ENCODE measurements around the gene PARVG.

Gene PARVG

GRCh38 chr22:44147008-44147645 lies 33.6 kb upstream of the PARVG start:
- Histone ChIP-seq H3K9me3 (replicated peaks in 1 of 11) (no peaks in the 10 kb centered on the region), H3K36me3 (peaks cover 0 to 46% (median 0%) of the 10 kb centered on the region in 11 experiments; a peak in 4 of 22 replicates), H3K9ac (no peak overlapping the region; a peak in 1 of 22 replicates), H4K20me1 (0 out of 22 replicates have a peak, but pooled peaks cover 0 to 17% (median 0%) of the 10 kb centered on the region in 11 experiments), H3K4me2 (peak overlapping the region in 8 of 11 experiments; percentile 4 to 86 (median 76); a peak in 14 of 22 replicates), H3K27ac (no peak overlapping the region), H3K27me3 (peaks cover 0 to 9% (median 0%) of the 10 kb centered on the region in 11 experiments; a peak in 5 of 22 replicates), H3K4me1 (peaks cover 8 to 44% (median 38%) of the 10 kb centered on the region in 10 experiments; a peak in 19 of 20 replicates), H3K4me3 (no peak overlapping the region)
- TF ChIP-seq Cebpa-rat (IDR thresholded peaks at IDR 0.05) = no peak

GRCh38 chr22:44147821-44148574 lies 32.7 kb upstream of the PARVG start:
- Histone ChIP-seq H4K20me1 (0 out of 22 replicates have a peak, but pooled peaks cover 0 to 17% (median 0%) of the 10 kb centered on the region in 11 experiments), H3K4me2 (peak overlapping the region in 7 of 11 experiments; percentile 57 to 86 (median 77); a peak in 10 of 22 replicates), H3K27ac (no peak overlapping the region), H3K4me3 (no peak overlapping the region), H3K4me1 (peaks cover 8 to 44% (median 38%) of the 10 kb centered on the region in 10 experiments; a peak in 19 of 20 replicates), H3K9ac (no peak overlapping the region), H3K36me3 (peaks cover 0 to 39% (median 0%) of the 10 kb centered on the region in 11 experiments; a peak in 4 of 22 replicates), H3K9me3 (replicated peaks in 1 of 11) (no peaks in the 10 kb centered on the region), H3K27me3 (peaks cover 0 to 18% (median 8%) of the 10 kb centered on the region in 11 experiments; a peak in 9 of 22 replicates)
- no peak for TF ChIP-seq Cebpa-rat (IDR thresholded peaks at IDR 0.05)

DNA sequence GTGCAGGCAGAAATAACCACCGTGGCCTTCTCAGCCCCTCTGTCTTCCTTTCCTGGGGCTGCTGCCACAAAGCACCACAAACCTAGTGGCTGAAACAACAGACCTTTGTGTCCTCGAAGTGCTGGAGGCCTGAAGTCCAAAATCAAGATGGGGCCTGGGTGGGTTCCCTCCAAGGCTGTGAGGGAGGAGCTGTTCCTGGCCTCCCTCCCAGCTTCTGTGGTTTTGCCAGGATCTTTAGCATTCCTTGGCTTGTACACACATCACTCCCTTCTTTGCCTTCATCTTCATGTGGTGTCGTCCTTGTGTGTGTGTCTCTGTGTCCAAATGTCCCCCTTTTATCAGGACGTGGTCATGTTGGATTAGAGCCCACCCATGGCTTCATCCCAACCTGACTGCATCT lies 29.0 kb upstream of the PARVG start:
- H4K20me1 ChIP-seq = peaks cover 0 to 5% (median 0%) of the 10 kb centered on the region in 11 experiments; a peak in 1 of 22 replicates
- H3K4me3 ChIP-seq = no peak overlapping the region
- peaks cover 0 to 39% (median 0%) of the 10 kb centered on the region in 11 experiments; a peak in 4 of 22 replicates for H3K36me3 ChIP-seq
- H3K4me1 ChIP-seq = peaks cover 5 to 23% (median 17%) of the 10 kb centered on the region in 10 experiments; a peak in 17 of 20 replicates
- no peak overlapping the region for H3K4me2 ChIP-seq
- no peak for TF ChIP-seq Cebpa-rat (IDR thresholded peaks at IDR 0.05)
- no peaks in the 10 kb centered on the region for H3K9me3 ChIP-seq (replicated peaks in 1 of 11)
- H3K9ac ChIP-seq = no peak overlapping the region
- H3K27ac ChIP-seq = no peak overlapping the region
- peaks cover 0 to 34% (median 16%) of the 10 kb centered on the region in 11 experiments; a peak in 17 of 22 replicates for H3K27me3 ChIP-seq

GRCh38 chr22:44153710-44154109 lies 27.0 kb upstream of the PARVG start:
- TF ChIP-seq Cebpa-rat (IDR thresholded peaks at IDR 0.05) = no peak
- no peak overlapping the region for H3K4me3 ChIP-seq
- H3K27ac ChIP-seq = no peak overlapping the region
- no peak overlapping the region; a peak in 1 of 22 replicates for H3K9ac ChIP-seq
- H3K4me2 ChIP-seq = peak overlapping the region in 8 of 11 experiments; percentile 1 to 34 (median 21); a peak in 8 of 22 replicates
- peaks cover 0 to 50% (median 0%) of the 10 kb centered on the region in 11 experiments; a peak in 4 of 22 replicates for H3K36me3 ChIP-seq
- H4K20me1 ChIP-seq = peaks cover 0 to 4% (median 0%) of the 10 kb centered on the region in 11 experiments; a peak in 1 of 22 replicates
- peaks cover 0 to 17% (median 7%) of the 10 kb centered on the region in 10 experiments; a peak in 14 of 20 replicates for H3K4me1 ChIP-seq
- peaks cover 0 to 39% (median 19%) of the 10 kb centered on the region in 11 experiments; a peak in 17 of 22 replicates for H3K27me3 ChIP-seq
- no peaks in the 10 kb centered on the region for H3K9me3 ChIP-seq (replicated peaks in 1 of 11)

GRCh38 chr22:44154436-44154942 lies 26.2 kb upstream of the PARVG start:
- Histone ChIP-seq H3K27ac (no peak overlapping the region), H4K20me1 (peaks cover 0 to 4% (median 0%) of the 10 kb centered on the region in 11 experiments; a peak in 1 of 22 replicates), H3K36me3 (peaks cover 0 to 50% (median 0%) of the 10 kb centered on the region in 11 experiments; a peak in 4 of 22 replicates), H3K27me3 (peaks cover 0 to 43% (median 19%) of the 10 kb centered on the region in 11 experiments; a peak in 17 of 22 replicates), H3K4me3 (no peak overlapping the region), H3K4me1 (peaks cover 0 to 24% (median 11%) of the 10 kb centered on the region in 10 experiments; a peak in 18 of 20 replicates), H3K9me3 (replicated peaks in 1 of 11) (no peaks in the 10 kb centered on the region), H3K9ac (no peak overlapping the region; a peak in 2 of 22 replicates), H3K4me2 (peak overlapping the region in 4 of 11 experiments; percentile 1 to 34 (median 15); a peak in 6 of 22 replicates)
- TF ChIP-seq Cebpa-rat (IDR thresholded peaks at IDR 0.05) = no peak

DNA sequence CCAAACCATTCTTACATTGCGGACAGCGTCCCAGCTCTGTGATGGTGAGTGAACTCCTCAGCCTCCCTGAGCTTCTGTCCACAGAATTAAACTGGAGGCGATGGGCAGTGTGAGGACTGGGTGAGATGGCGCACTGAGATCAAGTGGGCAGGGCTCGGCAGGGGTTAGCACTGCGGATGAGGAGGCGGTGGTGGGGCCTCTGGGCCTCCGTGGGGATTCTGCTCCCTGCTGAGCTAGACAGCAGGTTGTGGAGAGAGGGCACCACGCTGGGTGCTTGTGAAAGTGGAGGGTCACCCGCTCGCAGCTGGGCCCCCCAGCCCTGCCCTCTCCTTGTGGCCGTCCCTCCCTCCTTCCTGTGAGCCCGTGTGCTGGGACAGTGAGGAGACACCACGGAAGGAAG lies 25.6 kb upstream of the PARVG start:
- no peak overlapping the region for H3K4me3 ChIP-seq
- no peak overlapping the region for H3K9ac ChIP-seq
- no peaks in the 10 kb centered on the region for H3K9me3 ChIP-seq (replicated peaks in 1 of 11)
- no peak overlapping the region for H3K27ac ChIP-seq
- no peak for TF ChIP-seq Cebpa-rat (IDR thresholded peaks at IDR 0.05)
- H3K4me2 ChIP-seq = peak overlapping the region in 3 of 11 experiments; percentile 1 to 30 (median 7); a peak in 5 of 22 replicates
- peaks cover 2 to 31% (median 17%) of the 10 kb centered on the region in 10 experiments; a peak in 18 of 20 replicates for H3K4me1 ChIP-seq
- H4K20me1 ChIP-seq = peaks cover 0 to 4% (median 0%) of the 10 kb centered on the region in 11 experiments; a peak in 2 of 22 replicates
- H3K36me3 ChIP-seq = peaks cover 0 to 51% (median 0%) of the 10 kb centered on the region in 11 experiments; a peak in 4 of 22 replicates
- H3K27me3 ChIP-seq = peaks cover 0 to 43% (median 19%) of the 10 kb centered on the region in 11 experiments; a peak in 17 of 22 replicates

DNA sequence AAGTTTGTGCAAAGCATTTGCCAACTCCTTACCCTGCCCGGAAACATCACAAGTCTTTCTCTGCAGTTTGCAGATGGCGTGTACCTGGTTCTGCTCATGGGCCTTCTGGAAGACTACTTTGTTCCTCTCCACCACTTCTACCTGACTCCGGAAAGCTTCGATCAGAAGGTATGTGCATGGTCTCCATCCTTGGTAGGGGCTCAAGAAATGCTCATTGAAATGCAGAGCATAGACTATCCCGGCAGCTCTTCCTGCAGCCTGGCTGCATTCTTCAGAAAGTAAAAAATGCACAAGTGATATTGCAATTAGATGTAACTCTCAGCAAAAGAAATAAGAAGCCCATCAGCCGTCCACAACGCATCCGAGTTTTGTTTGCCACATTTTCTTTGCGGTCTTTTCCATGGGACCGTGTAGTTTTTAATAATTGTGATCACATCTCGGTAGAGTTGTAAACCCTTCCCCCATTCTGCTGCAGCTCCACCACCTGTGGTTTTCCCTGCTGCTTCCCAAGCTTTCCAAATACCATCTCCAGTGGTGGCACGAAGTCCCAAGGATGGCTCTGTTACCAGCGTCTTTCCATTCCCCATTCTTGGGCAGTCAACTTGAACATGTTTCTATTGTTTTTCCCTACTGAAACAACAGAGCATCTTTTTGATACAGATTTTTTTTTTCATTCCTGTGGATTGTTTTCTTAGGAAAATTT lies 22.7 kb upstream of the PARVG start:
- no peaks in the 10 kb centered on the region for H3K9me3 ChIP-seq (replicated peaks in 1 of 11)
- no peak overlapping the region for H3K27ac ChIP-seq
- H3K27me3 ChIP-seq = peaks cover 0 to 26% (median 14%) of the 10 kb centered on the region in 11 experiments; a peak in 17 of 22 replicates
- peaks cover 0 to 44% (median 0%) of the 10 kb centered on the region in 11 experiments; a peak in 4 of 22 replicates for H3K36me3 ChIP-seq
- no peak overlapping the region for H3K9ac ChIP-seq
- H3K4me3 ChIP-seq = no peak overlapping the region
- H4K20me1 ChIP-seq = peaks cover 0 to 5% (median 0%) of the 10 kb centered on the region in 11 experiments; a peak in 3 of 22 replicates
- TF ChIP-seq Cebpa-rat (IDR thresholded peaks at IDR 0.05) = no peak
- no peak overlapping the region for H3K4me2 ChIP-seq
- peaks cover 6 to 48% (median 28%) of the 10 kb centered on the region in 10 experiments; a peak in 18 of 20 replicates for H3K4me1 ChIP-seq

All from BLaER1 treated with 17β-estradiol and CSF1 and Interleukin-3, amounts not matched to agents 10 nM and 100 nM (cell line).